ENCODE data around the gene GRK2.

Gene GRK2

GRCh38 chr11:67271541-67272284 lies 5.4 kb downstream of the GRK2 start:
- peak; percentile 79 for DNase-seq

GRCh38 chr11:67272327-67273259 lies 6.3 kb downstream of the GRK2 start:
- DNase-seq = no peak

GRCh38 chr11:67273260-67273990 lies 7.2 kb downstream of the GRK2 start:
- DNase-seq = no peak

GRCh38 chr11:67274768-67275605 lies 8.7 kb downstream of the GRK2 start:
- no peak for DNase-seq

GRCh38 chr11:67275606-67276409 lies 9.5 kb downstream of the GRK2 start:
- DNase-seq = no peak

- peak; percentile 98 for DNase-seq
Observed at GRCh38 chr11:67276781-67277230, 10.5 kb downstream of the GRK2 start.

GRCh38 chr11:67277231-67277961 lies 11.1 kb downstream of the GRK2 start:
- DNase-seq = peak; percentile 99

- no peak for DNase-seq
Observed at GRCh38 chr11:67278135-67278938, 12.1 kb downstream of the GRK2 start.

GRCh38 chr11:67278939-67279588 lies 12.8 kb downstream of the GRK2 start:
- DNase-seq = no peak

- DNase-seq = no peak
Observed at GRCh38 chr11:67279589-67280340, 13.5 kb downstream of the GRK2 start.

- DNase-seq = no peak
Observed at GRCh38 chr11:67280341-67280787, 14.1 kb downstream of the GRK2 start.

GRCh38 chr11:67280788-67281551 lies 14.7 kb downstream of the GRK2 start:
- DNase-seq = no peak

- DNase-seq = no peak
Observed at GRCh38 chr11:67281552-67282150, 15.4 kb downstream of the GRK2 start.

- DNase-seq = no peak
Observed at GRCh38 chr11:67282155-67282875, 16.0 kb downstream of the GRK2 start.

- no peak for DNase-seq
Observed at GRCh38 chr11:67282876-67283371, 16.7 kb downstream of the GRK2 start.

GRCh38 chr11:67283481-67283963 lies 17.2 kb downstream of the GRK2 start:
- no peak for DNase-seq
